ENCODE results near the gene CLDN34.

DNA sequence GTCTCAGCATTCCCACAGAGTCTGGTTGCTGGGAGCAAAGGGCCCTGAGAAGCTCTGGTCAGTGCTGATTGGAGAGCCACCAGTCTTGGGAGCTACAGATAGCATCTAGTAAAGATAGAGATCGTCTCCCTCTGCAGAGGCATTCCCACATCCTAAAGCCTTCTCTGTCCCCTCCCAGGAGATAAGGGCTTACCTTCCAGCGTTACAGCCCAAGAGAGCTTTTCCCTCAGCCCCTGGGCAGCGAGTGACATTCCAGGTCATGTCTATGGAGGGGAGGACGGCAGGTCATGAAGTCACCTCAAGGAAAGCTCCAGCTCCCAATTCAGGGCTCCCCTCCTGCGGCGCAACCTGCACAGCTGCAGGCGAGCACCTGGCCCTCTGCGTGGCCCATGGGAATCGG is 29.9 kb downstream of the CLDN34 start:
- TF ChIP-seq, protein P1, sequence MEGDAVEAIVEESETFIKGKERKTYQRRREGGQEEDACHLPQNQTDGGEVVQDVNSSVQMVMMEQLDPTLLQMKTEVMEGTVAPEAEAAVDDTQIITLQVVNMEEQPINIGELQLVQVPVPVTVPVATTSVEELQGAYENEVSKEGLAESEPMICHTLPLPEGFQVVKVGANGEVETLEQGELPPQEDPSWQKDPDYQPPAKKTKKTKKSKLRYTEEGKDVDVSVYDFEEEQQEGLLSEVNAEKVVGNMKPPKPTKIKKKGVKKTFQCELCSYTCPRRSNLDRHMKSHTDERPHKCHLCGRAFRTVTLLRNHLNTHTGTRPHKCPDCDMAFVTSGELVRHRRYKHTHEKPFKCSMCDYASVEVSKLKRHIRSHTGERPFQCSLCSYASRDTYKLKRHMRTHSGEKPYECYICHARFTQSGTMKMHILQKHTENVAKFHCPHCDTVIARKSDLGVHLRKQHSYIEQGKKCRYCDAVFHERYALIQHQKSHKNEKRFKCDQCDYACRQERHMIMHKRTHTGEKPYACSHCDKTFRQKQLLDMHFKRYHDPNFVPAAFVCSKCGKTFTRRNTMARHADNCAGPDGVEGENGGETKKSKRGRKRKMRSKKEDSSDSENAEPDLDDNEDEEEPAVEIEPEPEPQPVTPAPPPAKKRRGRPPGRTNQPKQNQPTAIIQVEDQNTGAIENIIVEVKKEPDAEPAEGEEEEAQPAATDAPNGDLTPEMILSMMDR (IDR thresholded peaks at IDR 0.05) = no peak
- no peak for TF ChIP-seq POLR2A (IDR thresholded peaks at IDR 0.05)

Data from upper lobe of left lung (tissue), 4 donors.